Cerebellar cortex (tissue), 1 donor: ENCODE results near the gene SUMO2.
"Not testable (repeated sequence)": the region's sequence is repeated elsewhere in the genome, so short reads cannot be mapped to it uniquely, and the experiment has no call there.

Experiments used
- DNase-seq: peaks from one replicate; pipeline ENCODE4 v3.0.0-alpha.2; 2015; ENCODE audit warnings: low spot score

Gene SUMO2

GRCh38 chr17:75144816-75145512 lies 37.8 kb downstream of the SUMO2 start:
- DNase-seq = no peak

GRCh38 chr17:75142236-75142971 lies 40.4 kb downstream of the SUMO2 start:
- no peak for DNase-seq

- DNase-seq = no peak
These were observed 44.2 kb downstream of the SUMO2 start for GRCh38 chr17:75138519-75138918.

GRCh38 chr17:75137762-75138161 lies 45.0 kb downstream of the SUMO2 start:
- not testable (repeated sequence) for DNase-seq

GRCh38 chr17:75135946-75136345 lies 46.8 kb downstream of the SUMO2 start:
- no peak for DNase-seq

- peak; percentile 29 for DNase-seq
These were observed 47.3 kb downstream of the SUMO2 start for GRCh38 chr17:75135452-75135851.

GRCh38 chr17:75133607-75134347 lies 49.0 kb downstream of the SUMO2 start:
- not testable (repeated sequence) for DNase-seq

- no peak for DNase-seq
These were observed 49.8 kb downstream of the SUMO2 start for GRCh38 chr17:75133001-75133400.

GRCh38 chr17:75132018-75133000 lies 50.5 kb downstream of the SUMO2 start:
- not testable (repeated sequence) for DNase-seq

- peak; percentile 73 for DNase-seq
These were observed 51.3 kb downstream of the SUMO2 start, which contains the start of gene NT5C for GRCh38 chr17:75131278-75132017. Gene NT5C, minus strand, starts transcription at chr17:75131742. Its CDS starts 35 bp downstream, at chr17:75131707.

GRCh38 chr17:75130632-75131277 lies 52.0 kb downstream of the SUMO2 start:
- peak; percentile 87 for DNase-seq

- no peak for DNase-seq
These were observed 52.6 kb downstream of the SUMO2 start for GRCh38 chr17:75130059-75130631.

GRCh38 chr17:75129576-75129975 lies 53.2 kb downstream of the SUMO2 start:
- no peak for DNase-seq

GRCh38 chr17:75128694-75129505 lies 53.9 kb downstream of the SUMO2 start:
- peak; percentile 71 for DNase-seq

- not testable (repeated sequence) for DNase-seq
These were observed 54.8 kb downstream of the SUMO2 start for GRCh38 chr17:75127936-75128335.

GRCh38 chr17:75126954-75127353 lies 55.8 kb downstream of the SUMO2 start:
- DNase-seq = no peak

- no peak for DNase-seq
These were observed 56.8 kb downstream of the SUMO2 start for GRCh38 chr17:75125984-75126383.

GRCh38 chr17:75124819-75125162 lies 58.0 kb downstream of the SUMO2 start:
- no peak for DNase-seq
